ENCODE measurements around the gene FTH1.

DNA sequence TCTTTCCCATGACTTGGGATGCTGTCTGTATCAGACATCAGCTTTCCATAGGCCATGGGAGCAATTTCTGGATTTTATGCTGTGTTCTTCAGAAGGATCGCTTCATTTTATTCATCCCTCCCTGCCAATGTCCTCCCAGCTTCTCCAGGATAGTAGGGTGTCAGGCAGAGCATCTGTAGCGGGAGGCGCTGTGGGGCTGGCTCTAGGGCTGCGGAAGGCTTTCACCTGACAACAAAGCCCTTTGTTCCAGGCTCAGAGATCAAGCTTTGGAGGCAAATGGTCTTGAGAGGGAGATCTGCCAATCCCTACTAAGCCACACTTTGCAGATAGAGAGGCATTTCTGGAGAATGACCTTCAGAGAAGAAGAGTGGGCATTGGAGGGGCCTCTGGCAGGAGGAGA is 29.5 kb upstream of the FTH1 start:
- TF ChIP-seq NFRKB (IDR thresholded peaks at IDR 0.05) (no peak), ZNF384 (IDR thresholded peaks at IDR 0.05) (no peak), TARDBP (IDR thresholded peaks at IDR 0.05) (no peak), HDGF (IDR thresholded peaks at IDR 0.05; ENCODE audit: borderline replicate concordance) (no peak), FOXK2 (IDR thresholded peaks at IDR 0.05) (no peak), SP1 (IDR thresholded peaks at IDR 0.05) (no peak), BHLHE40 (IDR thresholded peaks at IDR 0.05; ENCODE audit: borderline replicate concordance) (no peak), FOXM1 (IDR thresholded peaks at IDR 0.05; ENCODE audit: borderline replicate concordance) (no peak), L3MBTL2 (conservative IDR thresholded peaks at IDR 0.05) (no peak), SUZ12 (IDR thresholded peaks at IDR 0.05) (no peak)

Data from HEK293T (cell line).